Measurements from ENCODE around the gene AGAP1. TPM values are rescaled to one million over a fixed set of nuclear protein-coding genes. Genes with fewer than 3 reads are reported as not detected.

The AGAP1 gene
- total RNA-seq, 6 experiments from 2014 or later, result 8.1 to 11.2 (median 9.8) TPM

- no peak for ATAC-seq
- Histone ChIP-seq H3K27me3 (no peaks in the 10 kb centered on the region), H3K36me3 (no peaks in the 10 kb centered on the region), H3K4me3 (no peak overlapping the region), H3K4me1 (no peaks in the 10 kb centered on the region), H3K9me3 (no peaks in the 10 kb centered on the region), H3K27ac (no peak overlapping the region)
- intact Hi-C loops (cut with DNase I), result no loop called here
- DNase-seq, result no peak
- TF ChIP-seq, protein P1, sequence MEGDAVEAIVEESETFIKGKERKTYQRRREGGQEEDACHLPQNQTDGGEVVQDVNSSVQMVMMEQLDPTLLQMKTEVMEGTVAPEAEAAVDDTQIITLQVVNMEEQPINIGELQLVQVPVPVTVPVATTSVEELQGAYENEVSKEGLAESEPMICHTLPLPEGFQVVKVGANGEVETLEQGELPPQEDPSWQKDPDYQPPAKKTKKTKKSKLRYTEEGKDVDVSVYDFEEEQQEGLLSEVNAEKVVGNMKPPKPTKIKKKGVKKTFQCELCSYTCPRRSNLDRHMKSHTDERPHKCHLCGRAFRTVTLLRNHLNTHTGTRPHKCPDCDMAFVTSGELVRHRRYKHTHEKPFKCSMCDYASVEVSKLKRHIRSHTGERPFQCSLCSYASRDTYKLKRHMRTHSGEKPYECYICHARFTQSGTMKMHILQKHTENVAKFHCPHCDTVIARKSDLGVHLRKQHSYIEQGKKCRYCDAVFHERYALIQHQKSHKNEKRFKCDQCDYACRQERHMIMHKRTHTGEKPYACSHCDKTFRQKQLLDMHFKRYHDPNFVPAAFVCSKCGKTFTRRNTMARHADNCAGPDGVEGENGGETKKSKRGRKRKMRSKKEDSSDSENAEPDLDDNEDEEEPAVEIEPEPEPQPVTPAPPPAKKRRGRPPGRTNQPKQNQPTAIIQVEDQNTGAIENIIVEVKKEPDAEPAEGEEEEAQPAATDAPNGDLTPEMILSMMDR (IDR thresholded peaks at IDR 0.05), result no peak
- TF ChIP-seq POLR2A (IDR thresholded peaks at IDR 0.05), result no peak
- 79% methylated on average over 5 of the region's 8 CpGs for WGBS (ENCODE audit: insufficient coverage, low coverage, low lambda C conversion rate, missing lambda C conversion rate)
These were observed 590.1 kb downstream of the AGAP1 start for GRCh38 chr2:236083934-236084333.

GRCh38 chr2:236085211-236085610, 591.4 kb downstream of the AGAP1 start:
- TF ChIP-seq POLR2A (IDR thresholded peaks at IDR 0.05), result no peak
- TF ChIP-seq, protein P1 (IDR thresholded peaks at IDR 0.05), result no peak
- 100% methylated on average over 1 of the region's 2 CpGs for WGBS (ENCODE audit: insufficient coverage, low coverage, low lambda C conversion rate, missing lambda C conversion rate)
- Histone ChIP-seq H3K9me3 (no peaks in the 10 kb centered on the region), H3K27me3 (no peaks in the 10 kb centered on the region), H3K27ac (no peak overlapping the region), H3K4me1 (no peaks in the 10 kb centered on the region), H3K36me3 (no peaks in the 10 kb centered on the region), H3K4me3 (no peak overlapping the region)
- intact Hi-C loops (cut with DNase I), result no loop called here
- ATAC-seq (no peak), DNase-seq (peak in 1 of 3 donors; percentile 4)

GRCh38 chr2:236085647-236086046, 591.8 kb downstream of the AGAP1 start:
- intact Hi-C loops (cut with DNase I), result no loop called here
- H3K4me3 ChIP-seq, result no peak overlapping the region
- H3K27me3 ChIP-seq, result no peaks in the 10 kb centered on the region
- no peaks in the 10 kb centered on the region for H3K4me1 ChIP-seq
- ATAC-seq, result no peak
- DNase-seq, result peak in 1 of 3 donors; percentile 31
- no peak overlapping the region for H3K27ac ChIP-seq
- no CpG with 5 or more reads among the region's 7 CpGs for WGBS (ENCODE audit: insufficient coverage, low coverage, low lambda C conversion rate, missing lambda C conversion rate)
- H3K36me3 ChIP-seq, result no peaks in the 10 kb centered on the region
- TF ChIP-seq POLR2A (IDR thresholded peaks at IDR 0.05), result no peak
- TF ChIP-seq, protein P1 (IDR thresholded peaks at IDR 0.05), result no peak
- no peaks in the 10 kb centered on the region for H3K9me3 ChIP-seq

GRCh38 chr2:236086403-236086970, 592.6 kb downstream of the AGAP1 start:
- H3K9me3 ChIP-seq, result no peaks in the 10 kb centered on the region
- TF ChIP-seq, protein P1 (IDR thresholded peaks at IDR 0.05), result no peak
- TF ChIP-seq POLR2A (IDR thresholded peaks at IDR 0.05), result no peak
- WGBS (ENCODE audit: insufficient coverage, low coverage, low lambda C conversion rate, missing lambda C conversion rate), result 44% methylated on average over 5 of the region's 6 CpGs
- H3K4me3 ChIP-seq, result no peak overlapping the region
- H3K27me3 ChIP-seq, result no peaks in the 10 kb centered on the region
- no peak for ATAC-seq
- intact Hi-C loops (cut with DNase I), result no loop called here
- H3K4me1 ChIP-seq, result no peaks in the 10 kb centered on the region
- no peaks in the 10 kb centered on the region for H3K36me3 ChIP-seq
- DNase-seq, result no peak
- no peak overlapping the region for H3K27ac ChIP-seq

All from right lobe of liver (tissue), 6 donors.